ENCODE data around the gene MAN1C1.

DNA sequence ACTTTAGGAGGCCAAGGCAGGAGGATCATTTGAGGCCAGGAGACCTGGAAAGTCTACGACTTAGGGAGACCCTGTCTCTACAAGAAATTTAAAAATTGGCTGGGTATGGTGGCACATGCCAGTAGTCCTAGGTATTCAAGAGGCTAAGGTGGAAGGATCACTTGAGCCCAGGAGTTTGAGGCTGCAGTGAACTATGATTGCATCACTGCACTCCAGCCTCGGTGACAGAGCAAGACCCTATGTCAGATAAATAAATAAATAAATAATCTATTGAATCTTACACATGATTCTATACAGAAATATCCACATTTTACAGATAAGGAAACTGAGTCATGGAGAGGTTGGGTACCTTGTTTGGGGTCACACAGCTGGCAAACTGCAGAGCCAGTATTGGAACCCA lies 89.1 kb downstream of the MAN1C1 start:
- TF ChIP-seq EZH2 (IDR thresholded peaks at IDR 0.05; ENCODE audit: borderline replicate concordance, low read depth, low read length, severe bottlenecking) = no peak
- TF ChIP-seq, protein P1, sequence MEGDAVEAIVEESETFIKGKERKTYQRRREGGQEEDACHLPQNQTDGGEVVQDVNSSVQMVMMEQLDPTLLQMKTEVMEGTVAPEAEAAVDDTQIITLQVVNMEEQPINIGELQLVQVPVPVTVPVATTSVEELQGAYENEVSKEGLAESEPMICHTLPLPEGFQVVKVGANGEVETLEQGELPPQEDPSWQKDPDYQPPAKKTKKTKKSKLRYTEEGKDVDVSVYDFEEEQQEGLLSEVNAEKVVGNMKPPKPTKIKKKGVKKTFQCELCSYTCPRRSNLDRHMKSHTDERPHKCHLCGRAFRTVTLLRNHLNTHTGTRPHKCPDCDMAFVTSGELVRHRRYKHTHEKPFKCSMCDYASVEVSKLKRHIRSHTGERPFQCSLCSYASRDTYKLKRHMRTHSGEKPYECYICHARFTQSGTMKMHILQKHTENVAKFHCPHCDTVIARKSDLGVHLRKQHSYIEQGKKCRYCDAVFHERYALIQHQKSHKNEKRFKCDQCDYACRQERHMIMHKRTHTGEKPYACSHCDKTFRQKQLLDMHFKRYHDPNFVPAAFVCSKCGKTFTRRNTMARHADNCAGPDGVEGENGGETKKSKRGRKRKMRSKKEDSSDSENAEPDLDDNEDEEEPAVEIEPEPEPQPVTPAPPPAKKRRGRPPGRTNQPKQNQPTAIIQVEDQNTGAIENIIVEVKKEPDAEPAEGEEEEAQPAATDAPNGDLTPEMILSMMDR (IDR thresholded peaks at IDR 0.05; ENCODE audit: borderline replicate concordance, extremely low read depth, low read length, poor library complexity, severe bottlenecking) = no peak
